BLaER1 (cell line): ENCODE data around the gene UNC45A.

Source experiments
- H3K27ac ChIP-seq: shearing (Covaris generic); formaldehyde crosslinking; 2 replicates; pipeline ENCODE4 v1.8.1; 2022
- H3K27me3 ChIP-seq: shearing (Covaris generic); formaldehyde crosslinking; 2 replicates; pipeline ENCODE4 v1.8.1; 2022
- H3K36me3 ChIP-seq: shearing (Covaris generic); formaldehyde crosslinking; 2 replicates; pipeline ENCODE4 v1.8.1; 2022
- H3K4me1 ChIP-seq: shearing (Covaris generic); formaldehyde crosslinking; 2 replicates; pipeline ENCODE4 v1.8.1; 2022
- H3K4me2 ChIP-seq: shearing (Covaris generic); formaldehyde crosslinking; 2 replicates; pipeline ENCODE4 v1.8.1; 2022
- H3K4me3 ChIP-seq: shearing (Covaris generic); formaldehyde crosslinking; 2 replicates; pipeline ENCODE4 v1.8.1; 2022
- H3K9ac ChIP-seq: shearing (Covaris generic); formaldehyde crosslinking; 2 replicates; pipeline ENCODE4 v1.8.1; 2022
- H3K9me3 ChIP-seq: shearing (Covaris generic); formaldehyde crosslinking; 2 replicates; pipeline ENCODE4 v1.8.1; 2022
- H4K20me1 ChIP-seq: shearing (Covaris generic); formaldehyde crosslinking; 2 replicates; pipeline ENCODE4 v1.8.1; 2022
- Cebpa-rat ChIP-seq: shearing (Covaris generic); IDR thresholded peaks from 2 replicates; pipeline ENCODE4 v1.8.1; 2022

UNC45A gene

GRCh38 chr15:90994417-90995311 lies 59.6 kb downstream of the UNC45A start, which contains the start of gene PRC1:
TSS of gene PRC1 (minus strand) at chr15:90994535. CDS start at chr15:90994417, 118 bp downstream.
- Histone ChIP-seq H3K27me3 (no peaks in the 10 kb centered on the region), H3K9me3 (no peaks in the 10 kb centered on the region), H3K27ac (peak within 1 kb of the TSS; percentile 97), H3K9ac (peak within 1 kb of the TSS; percentile 98), H4K20me1 (peaks cover 26% of the 10 kb centered on the region; the same call in 1 of the 2 replicates), H3K4me1 (peaks cover 36% of the 10 kb centered on the region), H3K36me3 (peaks cover 34% of the 10 kb centered on the region), H3K4me3 (peak within 1 kb of the TSS; percentile 100), H3K4me2 (peak within 1 kb of the TSS; percentile 87)
- TF ChIP-seq Cebpa-rat, result no peak

DNA sequence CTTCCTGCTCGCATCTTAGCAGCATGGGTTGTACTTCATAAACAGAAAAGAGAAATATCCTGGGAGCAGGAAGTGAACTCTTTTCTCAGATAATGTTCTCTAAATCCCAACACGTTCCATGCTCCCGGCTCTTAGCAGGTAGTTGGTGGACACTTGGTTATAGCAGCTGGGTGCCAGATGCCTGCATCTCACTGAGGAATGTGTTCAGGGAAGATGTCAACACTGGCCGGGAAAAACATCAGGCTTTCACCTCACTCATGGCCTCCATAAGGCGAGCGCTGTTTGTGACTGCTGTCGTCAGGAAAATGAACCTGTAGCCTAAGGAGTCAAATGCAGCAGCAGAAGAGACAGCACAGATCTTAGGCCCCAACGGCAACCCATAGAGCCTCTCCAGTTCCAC lies 63.7 kb downstream of the UNC45A start:
- no peak overlapping the region for H3K27ac ChIP-seq
- no peak for TF ChIP-seq Cebpa-rat
- H3K27me3 ChIP-seq, result no peaks in the 10 kb centered on the region
- H4K20me1 ChIP-seq, result no peaks in the 10 kb centered on the region
- H3K4me1 ChIP-seq, result peaks cover 11% of the 10 kb centered on the region
- H3K9ac ChIP-seq, result no peak overlapping the region
- peaks cover 72% of the 10 kb centered on the region for H3K36me3 ChIP-seq
- H3K4me3 ChIP-seq, result no peak overlapping the region
- H3K9me3 ChIP-seq, result no peaks in the 10 kb centered on the region
- H3K4me2 ChIP-seq, result no peak overlapping the region

GRCh38 chr15:91001209-91001608 lies 66.1 kb downstream of the UNC45A start:
- no peak overlapping the region for H3K4me2 ChIP-seq
- H3K9me3 ChIP-seq, result no peaks in the 10 kb centered on the region
- no peak overlapping the region for H3K4me3 ChIP-seq
- no peaks in the 10 kb centered on the region for H3K4me1 ChIP-seq
- no peak for TF ChIP-seq Cebpa-rat
- no peak overlapping the region for H3K9ac ChIP-seq
- H4K20me1 ChIP-seq, result peaks cover 2% of the 10 kb centered on the region; the same call in 1 of the 2 replicates
- no peak overlapping the region for H3K27ac ChIP-seq
- H3K36me3 ChIP-seq, result peaks cover 96% of the 10 kb centered on the region
- H3K27me3 ChIP-seq, result no peaks in the 10 kb centered on the region
